HepG2 (cell line): ENCODE results near the gene CALHM5. TPM values are rescaled to one million over a fixed set of nuclear protein-coding genes. Genes with fewer than 3 reads are reported as not detected.

Source experiments
- ATM ChIP-seq: fragments of 450-650 bp; IDR thresholded peaks from 2 replicates; pipeline ENCODE4 v1.7.1; 2017; ENCODE audit warnings: mild to moderate bottlenecking, borderline replicate concordance
- EP300 ChIP-seq, 3 experiments: sonication (generic) in 1 of 3; formaldehyde crosslinking in 1 of 3; IDR thresholded peaks; 2 replicates each; pipeline versions ENCODE4 v1.5.1 to v1.6.1; 2011 to 2020; ENCODE audit warnings: low read depth in 2 of 3, low read length in 2 of 3, borderline replicate concordance in 1 of 3, improper control_type of control experiment in 1 of 3, mild to moderate bottlenecking in 1 of 3, missing genetic modification reagents in 1 of 3, moderate library complexity in 1 of 3
- GABPA ChIP-seq, 2 experiments: IDR thresholded peaks; 2 replicates each; pipeline ENCODE4 v1.6.1; 2011 to 2016; ENCODE audit warnings: low read depth in 2 of 2, low read length in 1 of 2, missing biosample characterization in 1 of 2, missing genetic modification characterization in 1 of 2
- GLI4 ChIP-seq: sonication (generic); formaldehyde crosslinking; IDR thresholded peaks from 2 replicates; pipeline ENCODE4 v1.5.1; 2020; ENCODE audit warnings: missing genetic modification reagents, mild to moderate bottlenecking, moderate library complexity, borderline replicate concordance
- HIVEP1 ChIP-seq: sonication (generic); formaldehyde crosslinking; IDR thresholded peaks from 2 replicates; pipeline ENCODE4 v1.4.0; 2020; ENCODE audit warnings: mild to moderate bottlenecking, missing genetic modification reagents
- SETDB1 ChIP-seq: sonication (generic); formaldehyde crosslinking; IDR thresholded peaks from 2 replicates; pipeline ENCODE4 v1.5.1; 2020; ENCODE audit warnings: missing genetic modification reagents, mild to moderate bottlenecking, borderline replicate concordance
- TAF15 ChIP-seq: fragments of 200-400 bp; formaldehyde crosslinking; IDR thresholded peaks from one replicate; pipeline ENCODE4 v1.6.1; 2018; ENCODE audit warnings: mild to moderate bottlenecking, low read depth, low read length; ENCODE audit not compliant: poor library complexity, severe bottlenecking
- TCF7L2 ChIP-seq: IDR thresholded peaks from 2 replicates; pipeline ENCODE4 v1.6.1; 2011; ENCODE audit warnings: mild to moderate bottlenecking, low read depth, low read length, moderate library complexity
- TOE1 ChIP-seq: sonication (generic); formaldehyde crosslinking; IDR thresholded peaks from 2 replicates; pipeline ENCODE4 v1.4.0; 2020; ENCODE audit warnings: mild to moderate bottlenecking, missing genetic modification reagents
- polyA plus RNA-seq, 8 experiments: library from polyadenylated mRNA; depleted of rRNA in 3 of 8; stranded (reverse) in 7 of 8; unstranded in 1 of 8; fragments of >200 nt; fragmentation: Illumina TruSeq in 4 of 8; extraction: Trizol in 4 of 8; gene quantifications; 2 replicates each; pipeline versions ENCODE4 v1.2.1 to v1.2.3, GENCODE V29; 2011 to 2016; ENCODE audit warnings: low read depth in 4 of 8, missing spikeins in 1 of 8, mixed read lengths in 1 of 8; ENCODE audit not compliant: insufficient read depth in 1 of 8
- total RNA-seq, 5 experiments: library from RNA; depleted of rRNA; stranded (reverse); fragments of >200 nt; fragmentation: Illumina TruSeq; extraction: Trizol; gene quantifications; 2 replicates each; pipeline ENCODE4 v1.2.3, GENCODE V29; 2016; ENCODE audit warnings: low read depth in 1 of 5
- TF ChIP-seq, protein P1 (sequence below): sonication (generic); formaldehyde crosslinking; IDR thresholded peaks from 2 replicates; pipeline ENCODE4 v1.9.0; 2021; ENCODE audit warnings: missing genetic modification reagents, mild to moderate bottlenecking, borderline replicate concordance
- TF ChIP-seq, protein P2 (sequence below): sonication (generic); formaldehyde crosslinking; IDR thresholded peaks from 2 replicates; pipeline ENCODE4 v1.8.1; 2023; ENCODE audit warnings: missing genetic modification reagents, inconsistent platforms, borderline replicate concordance
- TF ChIP-seq, protein P3 (sequence below), 2 experiments: sonication (generic) in 1 of 2; formaldehyde crosslinking in 1 of 2; IDR thresholded peaks; 2 replicates each; pipeline versions ENCODE4 v1.6.1 to v1.9.0; 2014 to 2022; ENCODE audit warnings: antibody characterized with exemption in 1 of 2, borderline replicate concordance in 1 of 2, inconsistent platforms in 1 of 2, low read depth in 1 of 2, missing genetic modification reagents in 1 of 2
- TF ChIP-seq, protein P4 (sequence below): IDR thresholded peaks from 2 replicates; pipeline ENCODE4 v1.6.1; 2016; ENCODE audit warnings: control low read depth
- TF ChIP-seq, protein P5 (sequence below): sonication (generic); formaldehyde crosslinking; IDR thresholded peaks from 2 replicates; pipeline ENCODE4 v1.8.0; 2022; ENCODE audit warnings: mild to moderate bottlenecking, missing genetic modification reagents, borderline replicate concordance

CALHM5 gene
- total and polyA plus RNA-seq, 2 of the 13 experiments (the other 11 are each of a cell fraction or from before 2014, with no cell fraction given) = not detected

DNA sequence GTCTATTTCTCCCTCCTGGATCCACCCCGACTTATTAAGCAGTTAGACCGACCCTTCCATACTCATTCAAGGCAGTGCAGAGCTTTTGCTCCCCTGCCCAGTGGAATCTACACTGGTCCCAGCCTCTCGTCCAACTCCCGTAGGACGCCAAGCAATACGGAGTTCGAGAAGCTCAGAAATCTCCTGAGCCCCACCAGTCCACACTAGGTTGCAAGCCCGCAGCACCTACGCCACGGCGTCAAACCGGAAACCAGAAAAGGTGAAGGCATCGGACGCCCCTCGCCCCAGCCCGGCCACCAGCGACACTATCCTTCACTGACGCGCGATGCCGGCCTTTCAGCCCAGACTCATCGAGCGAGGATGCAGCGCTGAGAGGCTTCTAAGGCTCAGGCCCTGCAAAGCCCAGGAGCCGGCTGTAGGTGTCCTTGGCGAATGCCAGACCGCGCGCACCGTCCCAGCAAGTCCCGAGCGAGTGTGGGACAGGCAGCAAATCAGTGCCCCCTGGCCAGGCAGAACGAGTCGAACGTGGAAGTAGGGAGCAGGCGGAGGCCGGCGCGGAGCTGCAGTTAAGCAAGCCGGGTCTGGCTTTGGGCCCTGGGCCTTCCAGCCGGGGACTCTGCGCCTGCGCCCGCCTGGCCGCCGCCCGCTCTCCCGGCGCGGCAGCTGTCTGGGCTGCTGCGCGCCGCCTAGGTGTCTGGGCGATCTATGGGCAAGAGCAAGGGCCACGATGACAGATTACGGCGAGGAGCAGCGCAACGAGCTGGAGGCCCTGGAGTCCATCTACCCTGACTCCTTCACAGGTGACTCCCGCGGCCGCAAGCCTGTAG lies 59.6 kb downstream of the CALHM5 start, which contains the start of gene RWDD1 (continued):
- TF ChIP-seq SETDB1 = no peak
- TF ChIP-seq, protein P1, sequence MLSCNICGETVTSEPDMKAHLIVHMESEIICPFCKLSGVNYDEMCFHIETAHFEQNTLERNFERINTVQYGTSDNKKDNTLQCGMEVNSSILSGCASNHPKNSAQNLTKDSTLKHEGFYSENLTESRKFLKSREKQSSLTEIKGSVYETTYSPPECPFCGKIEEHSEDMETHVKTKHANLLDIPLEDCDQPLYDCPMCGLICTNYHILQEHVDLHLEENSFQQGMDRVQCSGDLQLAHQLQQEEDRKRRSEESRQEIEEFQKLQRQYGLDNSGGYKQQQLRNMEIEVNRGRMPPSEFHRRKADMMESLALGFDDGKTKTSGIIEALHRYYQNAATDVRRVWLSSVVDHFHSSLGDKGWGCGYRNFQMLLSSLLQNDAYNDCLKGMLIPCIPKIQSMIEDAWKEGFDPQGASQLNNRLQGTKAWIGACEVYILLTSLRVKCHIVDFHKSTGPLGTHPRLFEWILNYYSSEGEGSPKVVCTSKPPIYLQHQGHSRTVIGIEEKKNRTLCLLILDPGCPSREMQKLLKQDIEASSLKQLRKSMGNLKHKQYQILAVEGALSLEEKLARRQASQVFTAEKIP (CRISPR knock-in tag) = no peak
- TF ChIP-seq, protein P2, sequence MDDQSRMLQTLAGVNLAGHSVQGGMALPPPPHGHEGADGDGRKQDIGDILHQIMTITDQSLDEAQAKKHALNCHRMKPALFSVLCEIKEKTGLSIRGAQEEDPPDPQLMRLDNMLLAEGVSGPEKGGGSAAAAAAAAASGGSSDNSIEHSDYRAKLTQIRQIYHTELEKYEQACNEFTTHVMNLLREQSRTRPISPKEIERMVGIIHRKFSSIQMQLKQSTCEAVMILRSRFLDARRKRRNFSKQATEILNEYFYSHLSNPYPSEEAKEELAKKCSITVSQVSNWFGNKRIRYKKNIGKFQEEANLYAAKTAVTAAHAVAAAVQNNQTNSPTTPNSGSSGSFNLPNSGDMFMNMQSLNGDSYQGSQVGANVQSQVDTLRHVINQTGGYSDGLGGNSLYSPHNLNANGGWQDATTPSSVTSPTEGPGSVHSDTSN (CRISPR knock-in tag) = peak; percentile 50; the same call in 1 of the 2 replicates
- TF ChIP-seq, protein P3, sequence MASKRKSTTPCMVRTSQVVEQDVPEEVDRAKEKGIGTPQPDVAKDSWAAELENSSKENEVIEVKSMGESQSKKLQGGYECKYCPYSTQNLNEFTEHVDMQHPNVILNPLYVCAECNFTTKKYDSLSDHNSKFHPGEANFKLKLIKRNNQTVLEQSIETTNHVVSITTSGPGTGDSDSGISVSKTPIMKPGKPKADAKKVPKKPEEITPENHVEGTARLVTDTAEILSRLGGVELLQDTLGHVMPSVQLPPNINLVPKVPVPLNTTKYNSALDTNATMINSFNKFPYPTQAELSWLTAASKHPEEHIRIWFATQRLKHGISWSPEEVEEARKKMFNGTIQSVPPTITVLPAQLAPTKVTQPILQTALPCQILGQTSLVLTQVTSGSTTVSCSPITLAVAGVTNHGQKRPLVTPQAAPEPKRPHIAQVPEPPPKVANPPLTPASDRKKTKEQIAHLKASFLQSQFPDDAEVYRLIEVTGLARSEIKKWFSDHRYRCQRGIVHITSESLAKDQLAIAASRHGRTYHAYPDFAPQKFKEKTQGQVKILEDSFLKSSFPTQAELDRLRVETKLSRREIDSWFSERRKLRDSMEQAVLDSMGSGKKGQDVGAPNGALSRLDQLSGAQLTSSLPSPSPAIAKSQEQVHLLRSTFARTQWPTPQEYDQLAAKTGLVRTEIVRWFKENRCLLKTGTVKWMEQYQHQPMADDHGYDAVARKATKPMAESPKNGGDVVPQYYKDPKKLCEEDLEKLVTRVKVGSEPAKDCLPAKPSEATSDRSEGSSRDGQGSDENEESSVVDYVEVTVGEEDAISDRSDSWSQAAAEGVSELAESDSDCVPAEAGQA (IDR thresholded peaks at IDR 0.05; ENCODE audit: low read depth) = no peak; the same call in 1 of the 2 replicates
- TF ChIP-seq, protein P3 (CRISPR knock-in tag; IDR thresholded peaks at IDR 0.05; ENCODE audit: borderline replicate concordance) = no peak
- peak; percentile 48 for TF ChIP-seq GABPA (IDR thresholded peaks at IDR 0.05; ENCODE audit: low read depth, low read length)
- TF ChIP-seq GABPA (CRISPR knock-in tag; IDR thresholded peaks at IDR 0.05; ENCODE audit: low read depth) = peak; percentile 86
- no peak for TF ChIP-seq TCF7L2
- TF ChIP-seq TOE1 (CRISPR knock-in tag) = peak; percentile 85
- TF ChIP-seq, protein P4, sequence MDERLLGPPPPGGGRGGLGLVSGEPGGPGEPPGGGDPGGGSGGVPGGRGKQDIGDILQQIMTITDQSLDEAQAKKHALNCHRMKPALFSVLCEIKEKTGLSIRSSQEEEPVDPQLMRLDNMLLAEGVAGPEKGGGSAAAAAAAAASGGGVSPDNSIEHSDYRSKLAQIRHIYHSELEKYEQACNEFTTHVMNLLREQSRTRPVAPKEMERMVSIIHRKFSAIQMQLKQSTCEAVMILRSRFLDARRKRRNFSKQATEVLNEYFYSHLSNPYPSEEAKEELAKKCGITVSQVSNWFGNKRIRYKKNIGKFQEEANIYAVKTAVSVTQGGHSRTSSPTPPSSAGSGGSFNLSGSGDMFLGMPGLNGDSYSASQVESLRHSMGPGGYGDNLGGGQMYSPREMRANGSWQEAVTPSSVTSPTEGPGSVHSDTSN = no peak
- peak; percentile 88 for TF ChIP-seq TAF15
- TF ChIP-seq HIVEP1 (CRISPR knock-in tag) = peak; percentile 89
- TF ChIP-seq EP300 (IDR thresholded peaks at IDR 0.05; ENCODE audit: low read depth in 2 of 2, low read length in 2 of 2) = peak; percentile 35 to 43; a peak in 3 of 4 replicates
- peak; percentile 41 for TF ChIP-seq EP300 (CRISPR knock-in tag; IDR thresholded peaks at IDR 0.05; ENCODE audit: borderline replicate concordance)
- TF ChIP-seq ATM = no peak
- TF ChIP-seq GLI4 (CRISPR knock-in tag) = 0 out of 2 replicates have a peak, but pooled peaks have one; percentile 20
- TF ChIP-seq, protein P5, sequence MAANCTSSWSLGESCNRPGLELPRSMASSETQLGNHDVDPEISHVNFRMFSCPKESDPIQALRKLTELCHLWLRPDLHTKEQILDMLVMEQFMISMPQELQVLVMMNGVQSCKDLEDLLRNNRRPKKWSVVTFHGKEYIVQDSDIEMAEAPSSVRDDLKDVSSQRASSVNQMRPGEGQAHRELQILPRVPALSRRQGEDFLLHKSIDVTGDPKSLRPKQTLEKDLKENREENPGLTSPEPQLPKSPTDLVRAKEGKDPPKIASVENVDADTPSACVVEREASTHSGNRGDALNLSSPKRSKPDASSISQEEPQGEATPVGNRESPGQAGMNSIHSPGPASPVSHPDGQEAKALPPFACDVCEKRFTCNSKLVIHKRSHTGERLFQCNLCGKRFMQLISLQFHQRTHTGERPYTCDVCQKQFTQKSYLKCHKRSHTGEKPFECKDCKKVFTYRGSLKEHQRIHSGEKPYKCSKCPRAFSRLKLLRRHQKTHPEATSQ = peak; percentile 93
